K562 (cell line): Measurements from ENCODE around the gene PRRC2B. TPM values are rescaled to one million over a fixed set of nuclear protein-coding genes. Genes with fewer than 3 reads are reported as not detected.
A peak's percentile ranks its signal among the peaks of the same experiment; 100 is the strongest.

ENCODE experiments used
- CBX2 ChIP-seq: fragments of 200-600 bp; sonication (generic); IDR thresholded peaks from one replicate; pipeline ENCODE4 v1.6.1; 2012; ENCODE audit warnings: mild to moderate bottlenecking, low read length, inconsistent platforms; ENCODE audit not compliant: insufficient read depth, poor library complexity, severe bottlenecking
- CHD1 ChIP-seq: fragments of 200-600 bp; sonication (generic); IDR thresholded peaks from one replicate; pipeline ENCODE4 v1.6.1; 2012; ENCODE audit warnings: mild to moderate bottlenecking, moderate library complexity, low read length, inconsistent platforms
- CREBBP ChIP-seq: IDR thresholded peaks from one replicate; pipeline ENCODE4 v1.6.1; 2012; ENCODE audit warnings: low read depth, mild to moderate bottlenecking, control low read depth, inconsistent platforms, low read length
- ELF4 ChIP-seq: fragments of 450-650 bp; formaldehyde crosslinking; IDR thresholded peaks from 2 replicates; pipeline ENCODE4 v1.4.0; 2022; ENCODE audit warnings: missing genetic modification characterization
- ELK1 ChIP-seq: sonication (generic); formaldehyde crosslinking; IDR thresholded peaks from 2 replicates; pipeline ENCODE4 v1.8.1; 2022; ENCODE audit warnings: missing genetic modification reagents
- ETV1 ChIP-seq: fragments of 450-650 bp; conservative IDR thresholded peaks from 2 replicates; pipeline ENCODE4 v1.6.1; 2016; ENCODE audit warnings: missing genetic modification characterization, control low read depth, low read depth, missing compliant biosample characterization
- HDGF ChIP-seq: fragments of 450-650 bp; IDR thresholded peaks from 2 replicates; pipeline ENCODE4 v1.6.1; 2016
- HNRNPK ChIP-seq: fragments of 200-400 bp; formaldehyde crosslinking; IDR thresholded peaks from one replicate; pipeline ENCODE4 v1.6.1; 2018; ENCODE audit warnings: mild to moderate bottlenecking, low read depth, low read length; ENCODE audit not compliant: poor library complexity, severe bottlenecking
- KAT7 ChIP-seq: sonication (generic); formaldehyde crosslinking; IDR thresholded peaks from 2 replicates; pipeline ENCODE4 v1.8.0; 2022; ENCODE audit warnings: missing genetic modification reagents, mild to moderate bottlenecking, borderline replicate concordance
- MEF2D ChIP-seq: conservative IDR thresholded peaks from 2 replicates; pipeline ENCODE4 v1.6.1; 2016; ENCODE audit warnings: low read depth, missing genetic modification characterization, missing compliant biosample characterization
- POLR2G ChIP-seq: fragments of 200-400 bp; formaldehyde crosslinking; IDR thresholded peaks from 2 replicates; pipeline ENCODE4 v1.6.1; 2017; ENCODE audit warnings: low read depth, mild to moderate bottlenecking, antibody characterized with exemption, low read length, moderate library complexity
- RB1 ChIP-seq: fragments of 450-650 bp; IDR thresholded peaks from 2 replicates; pipeline ENCODE4 v1.6.1; 2017; ENCODE audit warnings: low read depth, mild to moderate bottlenecking
- XRCC3 ChIP-seq: fragments of 450-650 bp; IDR thresholded peaks from 2 replicates; pipeline ENCODE4 v1.6.1; 2017; ENCODE audit warnings: mild to moderate bottlenecking, moderate library complexity
- ZNF311 ChIP-seq: fragments of 250-450 bp; sonication (Bioruptor Pico); IDR thresholded peaks from 2 replicates; pipeline ENCODE4 v1.4.0; 2020; ENCODE audit warnings: mild to moderate bottlenecking, moderate library complexity
- polyA plus RNA-seq, 8 experiments: library from polyadenylated mRNA; depleted of rRNA in 4 of 8; stranded (reverse) in 5 of 8; unstranded in 3 of 8; fragments of >200 nt; fragmentation: Nextera tagmentation in 2 of 8; fragmentation: Illumina TruSeq in 1 of 8; extraction: Ambion mirVana in 2 of 8; extraction: Trizol in 1 of 8; gene quantifications; 2 replicates each; pipeline versions ENCODE4 v1.2.1 to v1.2.3, GENCODE V29; 2011 to 2014; ENCODE audit warnings: inconsistent platforms in 1 of 8, missing spikeins in 1 of 8
- total RNA-seq, 7 experiments: library from RNA; depleted of rRNA in 6 of 7; stranded (reverse); fragments of >200 nt in 6 of 7; fragmentation: Illumina TruSeq in 2 of 7; extraction: Trizol in 2 of 7; gene quantifications; 2 replicates each; pipeline versions ENCODE4 v1.2.1 to v1.2.3, GENCODE V29; 2011 to 2021; ENCODE audit warnings: low replicate concordance in 1 of 7
- TF ChIP-seq, protein P1 (sequence below): fragments of 150-350 bp; IDR thresholded peaks from 2 replicates; pipeline ENCODE4 v1.6.1; 2014; ENCODE audit warnings: low read depth, mild to moderate bottlenecking, low read length, borderline replicate concordance
- TF ChIP-seq, protein P2 (sequence below): fragments of 250-450 bp; sonication (Bioruptor Pico); IDR thresholded peaks from 2 replicates; pipeline ENCODE4 v1.4.0; 2020; ENCODE audit warnings: mild to moderate bottlenecking, moderate library complexity

The PRRC2B gene
- total and polyA plus RNA-seq, 9 of the 15 experiments (the other 6 are each of a cell fraction or from before 2014, with no cell fraction given): 0.34 to 125 (median 30.9) TPM

DNA sequence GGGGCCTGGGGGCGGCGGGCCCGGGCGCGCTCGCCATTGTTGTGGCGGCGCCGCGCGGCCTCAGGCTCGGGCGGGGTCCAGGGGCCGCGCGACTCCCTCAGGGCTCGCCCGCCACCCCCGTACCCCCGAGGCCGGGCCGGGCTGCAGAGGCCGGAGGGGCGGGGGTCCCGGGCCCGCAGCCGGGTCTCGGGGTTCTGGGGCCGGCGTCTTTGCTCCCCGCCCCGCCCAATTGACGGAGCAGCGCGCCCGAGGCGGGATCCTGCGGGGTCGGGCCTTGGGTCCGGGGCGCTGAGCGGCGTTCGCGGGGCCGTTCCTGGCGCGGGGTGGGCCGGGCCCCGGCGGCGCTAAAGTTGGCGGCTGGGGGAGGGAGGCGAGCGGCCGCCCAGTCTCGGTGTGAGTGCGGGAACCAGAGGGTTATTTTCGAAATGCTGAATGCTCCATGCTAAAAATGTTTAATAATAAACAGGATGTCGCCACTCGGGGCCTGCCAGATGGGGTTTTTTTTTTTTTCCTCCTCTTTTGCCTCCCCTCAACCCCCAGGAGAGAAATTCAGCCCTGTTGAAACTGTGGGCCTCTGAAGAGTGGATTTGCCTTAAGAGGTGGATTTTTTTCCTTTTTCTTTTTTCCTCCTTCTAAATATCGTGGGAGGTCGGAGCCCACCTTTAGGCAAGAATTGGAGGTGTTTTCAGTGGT lies 724 bp downstream of the PRRC2B start (continued):
- TF ChIP-seq, protein P1, sequence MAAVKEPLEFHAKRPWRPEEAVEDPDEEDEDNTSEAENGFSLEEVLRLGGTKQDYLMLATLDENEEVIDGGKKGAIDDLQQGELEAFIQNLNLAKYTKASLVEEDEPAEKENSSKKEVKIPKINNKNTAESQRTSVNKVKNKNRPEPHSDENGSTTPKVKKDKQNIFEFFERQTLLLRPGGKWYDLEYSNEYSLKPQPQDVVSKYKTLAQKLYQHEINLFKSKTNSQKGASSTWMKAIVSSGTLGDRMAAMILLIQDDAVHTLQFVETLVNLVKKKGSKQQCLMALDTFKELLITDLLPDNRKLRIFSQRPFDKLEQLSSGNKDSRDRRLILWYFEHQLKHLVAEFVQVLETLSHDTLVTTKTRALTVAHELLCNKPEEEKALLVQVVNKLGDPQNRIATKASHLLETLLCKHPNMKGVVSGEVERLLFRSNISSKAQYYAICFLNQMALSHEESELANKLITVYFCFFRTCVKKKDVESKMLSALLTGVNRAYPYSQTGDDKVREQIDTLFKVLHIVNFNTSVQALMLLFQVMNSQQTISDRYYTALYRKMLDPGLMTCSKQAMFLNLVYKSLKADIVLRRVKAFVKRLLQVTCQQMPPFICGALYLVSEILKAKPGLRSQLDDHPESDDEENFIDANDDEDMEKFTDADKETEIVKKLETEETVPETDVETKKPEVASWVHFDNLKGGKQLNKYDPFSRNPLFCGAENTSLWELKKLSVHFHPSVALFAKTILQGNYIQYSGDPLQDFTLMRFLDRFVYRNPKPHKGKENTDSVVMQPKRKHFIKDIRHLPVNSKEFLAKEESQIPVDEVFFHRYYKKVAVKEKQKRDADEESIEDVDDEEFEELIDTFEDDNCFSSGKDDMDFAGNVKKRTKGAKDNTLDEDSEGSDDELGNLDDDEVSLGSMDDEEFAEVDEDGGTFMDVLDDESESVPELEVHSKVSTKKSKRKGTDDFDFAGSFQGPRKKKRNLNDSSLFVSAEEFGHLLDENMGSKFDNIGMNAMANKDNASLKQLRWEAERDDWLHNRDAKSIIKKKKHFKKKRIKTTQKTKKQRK: no peak
- no peak for TF ChIP-seq HDGF
- TF ChIP-seq ZNF311 (CRISPR knock-in tag): no peak
- TF ChIP-seq ELK1 (CRISPR knock-in tag): no peak
- no peak for TF ChIP-seq ETV1 (tag)
- peak; percentile 81 for TF ChIP-seq POLR2G
- peak; percentile 20 for TF ChIP-seq CHD1
- TF ChIP-seq ELF4 (CRISPR knock-in tag): no peak
- 0 out of 2 replicates have a peak, but pooled peaks have one; percentile 50 for TF ChIP-seq RB1
- no peak for TF ChIP-seq HNRNPK
- no peak for TF ChIP-seq CREBBP
- TF ChIP-seq, protein P2, sequence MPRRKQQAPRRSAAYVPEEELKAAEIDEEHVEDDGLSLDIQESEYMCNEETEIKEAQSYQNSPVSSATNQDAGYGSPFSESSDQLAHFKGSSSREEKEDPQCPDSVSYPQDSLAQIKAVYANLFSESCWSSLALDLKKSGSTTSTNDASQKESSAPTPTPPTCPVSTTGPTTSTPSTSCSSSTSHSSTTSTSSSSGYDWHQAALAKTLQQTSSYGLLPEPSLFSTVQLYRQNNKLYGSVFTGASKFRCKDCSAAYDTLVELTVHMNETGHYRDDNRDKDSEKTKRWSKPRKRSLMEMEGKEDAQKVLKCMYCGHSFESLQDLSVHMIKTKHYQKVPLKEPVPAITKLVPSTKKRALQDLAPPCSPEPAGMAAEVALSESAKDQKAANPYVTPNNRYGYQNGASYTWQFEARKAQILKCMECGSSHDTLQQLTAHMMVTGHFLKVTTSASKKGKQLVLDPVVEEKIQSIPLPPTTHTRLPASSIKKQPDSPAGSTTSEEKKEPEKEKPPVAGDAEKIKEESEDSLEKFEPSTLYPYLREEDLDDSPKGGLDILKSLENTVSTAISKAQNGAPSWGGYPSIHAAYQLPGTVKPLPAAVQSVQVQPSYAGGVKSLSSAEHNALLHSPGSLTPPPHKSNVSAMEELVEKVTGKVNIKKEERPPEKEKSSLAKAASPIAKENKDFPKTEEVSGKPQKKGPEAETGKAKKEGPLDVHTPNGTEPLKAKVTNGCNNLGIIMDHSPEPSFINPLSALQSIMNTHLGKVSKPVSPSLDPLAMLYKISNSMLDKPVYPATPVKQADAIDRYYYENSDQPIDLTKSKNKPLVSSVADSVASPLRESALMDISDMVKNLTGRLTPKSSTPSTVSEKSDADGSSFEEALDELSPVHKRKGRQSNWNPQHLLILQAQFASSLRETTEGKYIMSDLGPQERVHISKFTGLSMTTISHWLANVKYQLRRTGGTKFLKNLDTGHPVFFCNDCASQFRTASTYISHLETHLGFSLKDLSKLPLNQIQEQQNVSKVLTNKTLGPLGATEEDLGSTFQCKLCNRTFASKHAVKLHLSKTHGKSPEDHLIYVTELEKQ (CRISPR knock-in tag): no peak
- TF ChIP-seq XRCC3: no peak
- no peak for TF ChIP-seq MEF2D (tag)
- TF ChIP-seq CBX2: no peak
- TF ChIP-seq KAT7 (CRISPR knock-in tag): peak; percentile 60; the same call in 1 of the 2 replicates
